OCI-LY3 (cell line): ENCODE data around the gene LMNTD2.
A peak's percentile ranks its signal among the peaks of the same experiment; 100 is the strongest.

Experiments
- H2AFZ ChIP-seq: fragments of 200-600, 300-600 bp; shearing (Covaris generic); 2 replicates; pipeline ENCODE4 v1.6.0; 2014; ENCODE audit warnings: antibody characterized with exemption, low read depth, low read length
- H3K27ac ChIP-seq: fragments of 200-600, 300-600 bp; sonication (generic); 2 replicates; pipeline ENCODE4 v1.5.1; 2014; ENCODE audit warnings: mild to moderate bottlenecking, low read length, moderate library complexity, mixed read lengths
- H3K27me3 ChIP-seq: fragments of 200-600, 300-600 bp; sonication (generic); 2 replicates; pipeline ENCODE4 v1.6.1; 2014; ENCODE audit warnings: low read depth, low read length, mixed read lengths
- H3K36me3 ChIP-seq: fragments of 200-600, 300-600 bp; sonication (generic); replicated peaks from 2 replicates; pipeline ENCODE3; 2014; ENCODE audit warnings: low read depth, low read length, mixed read lengths
- H3K4me1 ChIP-seq: fragments of 300-600, 200-600 bp; sonication (generic); 2 replicates; pipeline ENCODE4 v1.6.1; 2014; ENCODE audit warnings: low read length, mixed read lengths
- H3K4me2 ChIP-seq: fragments of 200-600, 300-600 bp; sonication (generic); 2 replicates; pipeline ENCODE4 v1.6.1; 2014; ENCODE audit warnings: low read length, mixed read lengths
- H3K4me3 ChIP-seq: fragments of 300-600, 200-600 bp; sonication (generic); 2 replicates; pipeline ENCODE4 v1.5.1; 2014; ENCODE audit warnings: antibody characterized with exemption, mild to moderate bottlenecking, low read length, moderate library complexity
- H3K79me2 ChIP-seq: fragments of 300-600, 200-600 bp; shearing (Covaris generic); 2 replicates; pipeline ENCODE4 v1.6.1; 2014; ENCODE audit warnings: mild to moderate bottlenecking, low read length, mixed read lengths
- H3K9ac ChIP-seq: fragments of 300-600, 200-600 bp; shearing (Covaris generic); 2 replicates; pipeline ENCODE4 v1.6.0; 2014; ENCODE audit warnings: mild to moderate bottlenecking, low read length, moderate library complexity
- H3K9me3 ChIP-seq: fragments of 200-600, 300-600 bp; shearing (Covaris generic); 2 replicates; pipeline ENCODE4 v1.6.1; 2014; ENCODE audit warnings: low read length, mixed read lengths; ENCODE audit not compliant: insufficient read depth
- H4K20me1 ChIP-seq: fragments of 200-600, 300-600 bp; sonication (generic); 2 replicates; pipeline ENCODE4 v1.6.1; 2016; ENCODE audit warnings: low read length, mixed read lengths; ENCODE audit not compliant: insufficient read depth
- EZH2phosphoT487 ChIP-seq: fragments of 200-600 bp; shearing (Covaris generic); IDR thresholded peaks from 2 replicates; pipeline ENCODE4 v1.6.1; 2018; ENCODE audit warnings: antibody characterized with exemption, mixed run types, low read depth
- TF ChIP-seq, protein P1 (sequence below): fragments of 200-600, 300-600 bp; sonication (generic); IDR thresholded peaks from 2 replicates; pipeline ENCODE4 v1.5.1; 2014; ENCODE audit warnings: antibody characterized with exemption, low read length, low read depth

Gene LMNTD2

DNA sequence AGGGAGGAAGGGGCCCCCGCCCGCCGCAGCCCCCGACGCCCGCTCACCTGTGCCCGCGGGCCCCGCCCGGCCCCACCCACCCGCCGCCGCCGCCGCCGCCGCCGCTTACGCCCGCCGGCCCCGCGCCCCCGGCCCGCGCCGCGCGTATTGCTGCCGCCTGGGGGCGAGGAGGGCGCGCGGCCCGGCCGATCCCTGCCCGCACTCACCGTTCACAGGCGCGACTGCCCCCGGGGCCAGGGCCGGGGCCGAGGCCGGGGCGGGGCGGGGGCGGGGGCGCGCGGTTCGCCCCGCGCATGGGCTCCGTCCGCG, 25.4 kb downstream of the LMNTD2 start:
- no peak for TF ChIP-seq EZH2phosphoT487
- TF ChIP-seq, protein P1, sequence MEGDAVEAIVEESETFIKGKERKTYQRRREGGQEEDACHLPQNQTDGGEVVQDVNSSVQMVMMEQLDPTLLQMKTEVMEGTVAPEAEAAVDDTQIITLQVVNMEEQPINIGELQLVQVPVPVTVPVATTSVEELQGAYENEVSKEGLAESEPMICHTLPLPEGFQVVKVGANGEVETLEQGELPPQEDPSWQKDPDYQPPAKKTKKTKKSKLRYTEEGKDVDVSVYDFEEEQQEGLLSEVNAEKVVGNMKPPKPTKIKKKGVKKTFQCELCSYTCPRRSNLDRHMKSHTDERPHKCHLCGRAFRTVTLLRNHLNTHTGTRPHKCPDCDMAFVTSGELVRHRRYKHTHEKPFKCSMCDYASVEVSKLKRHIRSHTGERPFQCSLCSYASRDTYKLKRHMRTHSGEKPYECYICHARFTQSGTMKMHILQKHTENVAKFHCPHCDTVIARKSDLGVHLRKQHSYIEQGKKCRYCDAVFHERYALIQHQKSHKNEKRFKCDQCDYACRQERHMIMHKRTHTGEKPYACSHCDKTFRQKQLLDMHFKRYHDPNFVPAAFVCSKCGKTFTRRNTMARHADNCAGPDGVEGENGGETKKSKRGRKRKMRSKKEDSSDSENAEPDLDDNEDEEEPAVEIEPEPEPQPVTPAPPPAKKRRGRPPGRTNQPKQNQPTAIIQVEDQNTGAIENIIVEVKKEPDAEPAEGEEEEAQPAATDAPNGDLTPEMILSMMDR: no peak
- Histone ChIP-seq H2AFZ (no peak overlapping the region), H3K27me3 (no peaks in the 10 kb centered on the region), H3K36me3 (no peaks in the 10 kb centered on the region), H3K27ac (0 out of 2 replicates have a peak overlapping the region, but pooled peaks have one; percentile 35), H3K4me3 (peak overlapping the region; percentile 84), H3K9ac (peak overlapping the region; percentile 83), H3K79me2 (peaks cover 12% of the 10 kb centered on the region), H3K4me1 (peaks cover 20% of the 10 kb centered on the region; the same call in 1 of the 2 replicates), H3K9me3 (no peaks in the 10 kb centered on the region), H4K20me1 (peaks cover 10% of the 10 kb centered on the region), H3K4me2 (peak overlapping the region; percentile 74)

DNA sequence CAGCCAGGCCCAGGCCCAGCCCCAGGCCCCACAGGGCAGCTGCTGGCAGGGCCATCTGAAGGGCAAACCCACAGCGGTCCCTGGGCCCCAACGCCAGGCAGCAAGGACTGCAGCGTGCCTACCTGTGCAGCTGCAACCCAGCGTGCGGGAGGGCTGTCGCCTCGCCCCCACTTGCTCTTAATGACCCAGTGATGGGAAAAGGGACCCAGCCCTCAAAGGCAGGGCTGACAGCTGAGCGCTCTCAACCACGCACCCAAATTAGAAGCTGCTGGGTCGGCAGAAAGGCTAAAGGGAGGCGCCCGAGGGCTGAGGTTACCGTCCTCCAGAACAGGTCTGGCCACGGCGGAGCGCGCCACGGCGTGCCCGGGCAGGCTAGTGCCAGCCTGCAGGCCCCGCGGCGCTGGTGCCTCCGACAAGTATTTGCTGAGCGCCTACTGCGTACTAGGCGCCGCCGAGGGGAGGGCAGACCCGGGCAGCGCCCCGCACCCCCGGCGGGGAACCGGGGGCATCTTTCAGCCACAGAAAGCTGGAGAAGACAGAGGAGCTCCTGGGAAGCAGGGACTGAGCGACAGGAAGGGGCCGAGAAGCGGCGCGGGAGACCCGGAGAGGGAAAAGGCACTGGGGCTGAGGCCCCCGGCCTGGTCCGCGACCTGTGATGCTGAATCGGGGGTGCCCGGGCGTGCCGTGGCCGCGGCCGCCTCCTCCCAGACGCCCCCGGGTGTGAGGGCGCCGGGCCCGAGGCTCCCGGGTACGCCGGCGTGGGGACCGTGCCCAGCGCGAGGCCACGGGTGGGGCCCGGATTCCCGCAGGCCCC, 25.9 kb downstream of the LMNTD2 start:
- H3K36me3 ChIP-seq: no peaks in the 10 kb centered on the region
- no peak for TF ChIP-seq EZH2phosphoT487
- TF ChIP-seq, protein P1: no peak
- peak overlapping the region; percentile 83 for H3K9ac ChIP-seq
- peaks cover 12% of the 10 kb centered on the region for H3K79me2 ChIP-seq
- H3K4me3 ChIP-seq: peak overlapping the region; percentile 84
- peaks cover 20% of the 10 kb centered on the region; the same call in 1 of the 2 replicates for H3K4me1 ChIP-seq
- H3K4me2 ChIP-seq: peak overlapping the region; percentile 74
- no peaks in the 10 kb centered on the region for H3K9me3 ChIP-seq
- no peak overlapping the region; the same call in 1 of the 2 replicates for H2AFZ ChIP-seq
- peaks cover 10% of the 10 kb centered on the region for H4K20me1 ChIP-seq
- H3K27me3 ChIP-seq: no peaks in the 10 kb centered on the region
- H3K27ac ChIP-seq: peak overlapping the region; percentile 35

DNA sequence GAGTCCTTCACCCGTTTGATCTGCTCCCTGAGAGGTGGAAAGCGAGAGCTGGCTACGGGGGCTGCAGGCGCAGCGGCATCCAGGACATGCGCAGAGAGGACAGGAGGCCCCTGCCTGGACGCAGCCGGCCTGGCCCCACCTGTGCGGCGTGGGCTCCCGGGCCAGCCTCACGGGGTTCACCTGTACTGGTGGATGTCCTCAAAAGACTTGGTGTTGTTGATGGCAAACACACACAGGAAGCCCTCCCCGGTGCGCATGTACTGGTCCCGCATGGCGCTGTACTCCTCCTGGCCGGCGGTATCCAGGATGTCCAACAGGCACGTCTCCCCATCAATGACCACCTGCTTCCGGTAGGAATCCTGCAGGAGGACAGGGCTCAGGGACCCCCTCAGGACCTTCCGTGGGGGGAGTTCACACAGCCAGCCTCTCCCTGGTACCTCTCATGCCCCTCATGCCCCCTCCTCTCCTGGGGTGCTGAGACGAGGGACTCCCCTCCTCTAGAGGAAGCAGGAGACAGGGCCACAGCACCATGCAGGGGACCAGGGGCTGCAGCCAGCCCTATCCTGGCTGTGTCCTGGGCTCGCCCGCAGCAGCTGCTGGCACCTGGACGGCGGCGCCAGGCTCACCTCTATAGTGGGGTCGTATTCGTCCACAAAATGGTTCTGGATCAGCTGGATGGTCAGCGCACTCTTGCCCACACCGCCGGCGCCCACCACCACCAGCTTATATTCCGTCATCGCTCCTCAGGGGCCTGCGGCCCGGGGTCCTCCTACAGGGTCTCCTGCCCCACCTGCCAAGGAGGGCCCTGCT, 26.7 kb downstream of the LMNTD2 start:
- Histone ChIP-seq H4K20me1 (peaks cover 10% of the 10 kb centered on the region), H3K27me3 (no peaks in the 10 kb centered on the region), H3K9ac (peak overlapping the region; percentile 83; the same call in 1 of the 2 replicates), H3K9me3 (no peaks in the 10 kb centered on the region), H3K4me1 (peaks cover 20% of the 10 kb centered on the region; the same call in 1 of the 2 replicates), H2AFZ (no peak overlapping the region), H3K79me2 (peaks cover 12% of the 10 kb centered on the region), H3K36me3 (no peaks in the 10 kb centered on the region), H3K27ac (no peak overlapping the region), H3K4me3 (peak overlapping the region; percentile 84), H3K4me2 (peak overlapping the region; percentile 74)
- TF ChIP-seq, protein P1: no peak
- TF ChIP-seq EZH2phosphoT487: no peak

DNA sequence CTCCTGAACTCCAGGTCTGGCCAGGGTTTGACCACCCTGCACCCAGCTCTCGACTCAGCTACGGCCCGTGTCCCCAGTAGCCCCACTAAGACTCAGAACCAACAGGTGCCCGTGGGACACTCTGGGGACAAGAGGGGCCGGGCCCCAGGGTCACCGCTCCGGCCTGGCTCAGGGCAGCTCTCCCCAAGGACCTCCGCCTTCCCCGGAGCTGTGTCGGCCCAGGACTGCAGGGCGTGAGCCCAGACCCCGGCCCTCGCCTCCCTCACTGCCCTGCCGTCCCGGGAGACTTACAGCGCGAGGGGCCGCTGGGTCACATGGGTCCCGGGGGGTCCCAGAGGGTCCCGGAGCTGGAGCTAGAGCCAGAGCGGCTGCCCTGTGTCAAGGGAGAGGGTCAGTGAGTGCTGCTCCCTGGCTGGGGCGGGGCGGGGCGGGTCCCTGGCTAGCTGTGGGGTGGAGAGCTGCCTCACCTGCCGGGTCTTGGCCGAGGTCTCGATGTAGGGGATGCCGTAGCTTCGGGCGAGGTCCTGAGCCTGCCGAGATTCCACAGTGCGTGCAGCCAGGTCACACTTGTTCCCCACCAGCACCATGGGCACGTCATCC, 27.5 kb downstream of the LMNTD2 start:
- H3K27ac ChIP-seq: no peak overlapping the region
- no peak for TF ChIP-seq EZH2phosphoT487
- TF ChIP-seq, protein P1: no peak
- peaks cover 19% of the 10 kb centered on the region; the same call in 1 of the 2 replicates for H3K4me1 ChIP-seq
- H2AFZ ChIP-seq: no peak overlapping the region
- H3K36me3 ChIP-seq: no peaks in the 10 kb centered on the region
- no peaks in the 10 kb centered on the region for H3K27me3 ChIP-seq
- peaks cover 12% of the 10 kb centered on the region for H3K79me2 ChIP-seq
- H3K4me3 ChIP-seq: no peak overlapping the region
- H3K4me2 ChIP-seq: no peak overlapping the region
- no peak overlapping the region for H3K9ac ChIP-seq
- H4K20me1 ChIP-seq: peaks cover 10% of the 10 kb centered on the region
- no peaks in the 10 kb centered on the region for H3K9me3 ChIP-seq
